Mammary epithelial cell (primary cell): Measurements from ENCODE around the gene SRPK1.

Source experiments
- EZH2 ChIP-seq: IDR thresholded peaks from 2 replicates; pipeline ENCODE4 v1.6.1; 2012; ENCODE audit warnings: low read length, inconsistent platforms, borderline replicate concordance
- TF ChIP-seq, protein P1 (sequence below), 2 donors: IDR thresholded peaks in 1 of 2; conservative IDR thresholded peaks in 1 of 2; 2 replicates each; pipeline ENCODE4 v1.5.1; 2011 to 2012; ENCODE audit warnings: inconsistent platforms in 2 of 2, low read length in 2 of 2, mild to moderate bottlenecking in 2 of 2, control low read depth in 1 of 2, low read depth in 1 of 2; ENCODE audit not compliant: insufficient read depth in 1 of 2; ENCODE audit errors: extremely low read depth in 1 of 2

DNA sequence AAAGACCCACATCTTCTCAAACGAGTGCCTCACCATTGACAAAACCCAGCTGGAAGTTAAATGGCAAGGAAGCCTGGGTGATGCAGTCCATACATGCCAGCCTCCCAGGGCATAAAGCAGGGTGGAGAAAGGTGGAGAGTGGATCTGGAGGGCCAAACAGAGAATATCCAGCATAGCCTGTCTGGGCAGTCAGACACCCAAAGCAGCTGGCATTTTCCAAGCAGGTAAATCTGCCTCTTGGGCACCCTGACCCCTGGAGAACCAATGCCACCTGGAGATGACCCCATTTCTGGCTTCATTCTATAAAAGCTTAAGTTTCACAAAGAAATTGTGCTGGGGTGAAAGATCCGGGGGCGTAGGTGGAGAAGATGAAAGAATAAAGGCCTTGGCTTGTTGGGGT lies 5.1 kb upstream of the SRPK1 start:
- TF ChIP-seq, protein P1, sequence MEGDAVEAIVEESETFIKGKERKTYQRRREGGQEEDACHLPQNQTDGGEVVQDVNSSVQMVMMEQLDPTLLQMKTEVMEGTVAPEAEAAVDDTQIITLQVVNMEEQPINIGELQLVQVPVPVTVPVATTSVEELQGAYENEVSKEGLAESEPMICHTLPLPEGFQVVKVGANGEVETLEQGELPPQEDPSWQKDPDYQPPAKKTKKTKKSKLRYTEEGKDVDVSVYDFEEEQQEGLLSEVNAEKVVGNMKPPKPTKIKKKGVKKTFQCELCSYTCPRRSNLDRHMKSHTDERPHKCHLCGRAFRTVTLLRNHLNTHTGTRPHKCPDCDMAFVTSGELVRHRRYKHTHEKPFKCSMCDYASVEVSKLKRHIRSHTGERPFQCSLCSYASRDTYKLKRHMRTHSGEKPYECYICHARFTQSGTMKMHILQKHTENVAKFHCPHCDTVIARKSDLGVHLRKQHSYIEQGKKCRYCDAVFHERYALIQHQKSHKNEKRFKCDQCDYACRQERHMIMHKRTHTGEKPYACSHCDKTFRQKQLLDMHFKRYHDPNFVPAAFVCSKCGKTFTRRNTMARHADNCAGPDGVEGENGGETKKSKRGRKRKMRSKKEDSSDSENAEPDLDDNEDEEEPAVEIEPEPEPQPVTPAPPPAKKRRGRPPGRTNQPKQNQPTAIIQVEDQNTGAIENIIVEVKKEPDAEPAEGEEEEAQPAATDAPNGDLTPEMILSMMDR (conservative IDR thresholded peaks at IDR 0.05 in 1 of 2, IDR thresholded peaks at IDR 0.05 in 1 of 2; ENCODE audit: extremely low read depth in 1 of 2, insufficient read depth in 1 of 2, low read depth in 1 of 2, low read length in 2 of 2) = no peak
- TF ChIP-seq EZH2 = no peak
